Measurements from ENCODE around the gene CACNA2D2.

DNA sequence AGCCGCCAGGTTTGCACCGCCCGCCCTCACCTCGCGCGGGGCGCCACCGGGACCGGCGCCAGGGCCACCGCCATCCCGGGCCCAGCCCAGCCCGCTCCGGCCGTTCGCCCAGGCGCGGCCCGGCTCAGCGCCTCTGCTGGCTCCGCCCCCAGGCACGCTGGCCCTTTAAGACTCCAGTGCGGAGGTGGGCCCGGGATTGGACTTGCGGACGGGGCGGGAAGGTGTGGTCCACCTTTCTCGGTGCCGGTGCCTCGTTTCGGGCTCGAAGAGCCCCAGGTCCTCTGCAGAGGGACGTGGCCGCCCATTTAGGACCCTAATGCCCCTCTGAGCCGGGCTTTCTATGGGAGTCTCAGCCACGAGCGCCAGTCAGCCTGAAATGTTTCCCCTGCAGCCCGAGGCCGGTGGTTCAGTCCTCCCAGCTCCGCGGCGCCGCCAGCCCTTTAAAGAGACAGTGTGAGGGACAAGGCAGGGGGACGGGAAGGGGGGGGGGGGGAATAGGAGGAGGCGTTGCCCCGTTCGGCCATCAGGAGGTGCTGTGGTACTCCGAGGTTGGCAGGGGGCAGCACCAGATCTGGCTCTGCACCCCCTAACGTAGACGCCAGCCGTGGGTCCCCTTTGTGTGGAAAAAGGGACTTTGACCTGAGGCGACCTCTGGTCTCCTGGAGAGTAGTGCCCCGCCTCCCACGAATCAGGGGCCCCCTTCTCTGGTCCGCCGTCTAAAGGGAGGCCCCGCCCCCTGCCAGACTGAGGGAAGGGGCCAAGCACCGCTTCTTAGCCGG is 181.9 kb downstream of the CACNA2D2 start:
- TF ChIP-seq CTCF (IDR thresholded peaks at IDR 0.05) (peak; percentile 27 to 80 (median 60)), POLR2A (IDR thresholded peaks at IDR 0.05) (peak in 1 of 2 donors; percentile 76)

Data from heart left ventricle (tissue), 13 donors.